GM23338 (cell line): ENCODE data around the gene PRPS2. TPM values are rescaled to one million over a fixed set of nuclear protein-coding genes. Genes with fewer than 3 reads are reported as not detected.

Experiments used
- ATAC-seq: fragments of 200-7000 bp; cut with Tn5 transposase; 3 replicates; pipeline ENCODE4 v1.9.1; 2020
- DNase-seq: peaks from one replicate; pipeline ENCODE4 v3.0.0-alpha.2; 2015; ENCODE audit warnings: low spot score
- H2AFZ ChIP-seq: fragments of 200-600 bp; sonication (generic); 2 replicates; pipeline ENCODE4 v1.8.0; 2016; ENCODE audit warnings: antibody characterized with exemption, mild to moderate bottlenecking, moderate library complexity
- H3F3A ChIP-seq: fragments of 200-600 bp; sonication (generic); replicated peaks from 2 replicates; pipeline ENCODE4 v1.8.0; 2017; ENCODE audit warnings: antibody characterized with exemption, mixed run types, low read depth
- H3K27ac ChIP-seq: fragments of 200-600 bp; sonication (generic); 2 replicates; pipeline ENCODE4 v1.6.1; 2016; ENCODE audit warnings: low read depth
- H3K27me3 ChIP-seq: fragments of 200-600 bp; sonication (generic); 2 replicates; pipeline ENCODE4 v1.8.0; 2016; ENCODE audit warnings: mild to moderate bottlenecking, mixed run types, moderate library complexity; ENCODE audit not compliant: insufficient read depth
- H3K36me3 ChIP-seq: fragments of 200-600 bp; sonication (generic); 2 replicates; pipeline ENCODE4 v1.8.0; 2016; ENCODE audit warnings: mild to moderate bottlenecking; ENCODE audit not compliant: insufficient read depth
- H3K4me1 ChIP-seq: fragments of 200-600 bp; sonication (generic); 2 replicates; pipeline ENCODE4 v1.8.0; 2016; ENCODE audit warnings: mild to moderate bottlenecking, moderate library complexity; ENCODE audit not compliant: insufficient read depth
- H3K4me2 ChIP-seq: fragments of 200-600 bp; sonication (generic); 2 replicates; pipeline ENCODE4 v1.7.1; 2017; ENCODE audit warnings: mixed run types
- H3K4me3 ChIP-seq: fragments of 200-600 bp; sonication (generic); 2 replicates; pipeline ENCODE4 v1.6.1; 2016; ENCODE audit warnings: mixed run types
- H3K79me2 ChIP-seq: fragments of 200-600 bp; sonication (generic); replicated peaks from 2 replicates; pipeline ENCODE4 v1.8.0; 2017; ENCODE audit warnings: mild to moderate bottlenecking; ENCODE audit not compliant: insufficient read depth
- H3K9me2 ChIP-seq: fragments of 200-600 bp; sonication (generic); 2 replicates; pipeline ENCODE4 v1.8.0; 2017; ENCODE audit not compliant: insufficient read depth
- H4K20me1 ChIP-seq: fragments of 200-600 bp; sonication (generic); replicated peaks from 2 replicates; pipeline ENCODE4 v1.8.0; 2017; ENCODE audit warnings: mild to moderate bottlenecking; ENCODE audit not compliant: insufficient read depth
- H3K27ac Mint-ChIP-seq: 2 replicates; pipeline ENCODE4 v1.8.0; 2020; ENCODE audit warnings: inconsistent platforms, mild to moderate bottlenecking, moderate library complexity, mixed read lengths
- H3K27me3 Mint-ChIP-seq: 3 replicates; pipeline ENCODE4 v1.8.0; 2022; ENCODE audit warnings: low read depth, mild to moderate bottlenecking, moderate library complexity, mixed read lengths, inconsistent platforms; ENCODE audit not compliant: insufficient read depth, poor library complexity
- H3K36me3 Mint-ChIP-seq: 3 replicates; pipeline ENCODE4 v1.8.0; 2021; ENCODE audit warnings: low read depth, mild to moderate bottlenecking, inconsistent platforms, moderate library complexity, mixed read lengths
- H3K4me1 Mint-ChIP-seq: 3 replicates; pipeline ENCODE4 v1.8.0; 2020; ENCODE audit warnings: mild to moderate bottlenecking, inconsistent platforms, mixed read lengths
- H3K4me3 Mint-ChIP-seq: 3 replicates; pipeline ENCODE4 v1.8.0; 2021; ENCODE audit warnings: moderate library complexity, mild to moderate bottlenecking, inconsistent platforms, mixed read lengths
- H3K9me3 Mint-ChIP-seq: 3 replicates; pipeline ENCODE4 v1.8.0; 2020; ENCODE audit warnings: moderate library complexity, mild to moderate bottlenecking, inconsistent platforms, mixed read lengths
- CREB1 ChIP-seq: fragments of 250-450 bp; sonication (Bioruptor Pico); IDR thresholded peaks from 2 replicates; pipeline ENCODE4 v1.5.0; 2020; ENCODE audit warnings: low read depth, mild to moderate bottlenecking, moderate library complexity
- ETS1 ChIP-seq: IDR thresholded peaks from 2 replicates; pipeline ENCODE4 v1.6.1; 2016; ENCODE audit warnings: antibody characterized with exemption
- EZH2 ChIP-seq: fragments of 200-600 bp; sonication (generic); IDR thresholded peaks from one replicate; pipeline ENCODE4 v1.8.0; 2017; ENCODE audit warnings: antibody characterized with exemption, mild to moderate bottlenecking, low read depth; ENCODE audit not compliant: unreplicated experiment
- JUNB ChIP-seq: IDR thresholded peaks from one replicate; pipeline ENCODE4 v1.6.1; 2016; ENCODE audit warnings: antibody characterized with exemption; ENCODE audit not compliant: unreplicated experiment
- NANOG ChIP-seq: IDR thresholded peaks from 2 replicates; pipeline ENCODE4 v1.6.1; 2016; ENCODE audit warnings: antibody characterized with exemption, borderline replicate concordance
- POLR2AphosphoS5 ChIP-seq: IDR thresholded peaks from 2 replicates; pipeline ENCODE4 v1.6.1; 2016; ENCODE audit warnings: antibody characterized with exemption, low read depth
- REST ChIP-seq: IDR thresholded peaks from one replicate; pipeline ENCODE4 v1.6.1; 2018; ENCODE audit warnings: antibody characterized with exemption; ENCODE audit not compliant: unreplicated experiment
- STAT1 ChIP-seq: IDR thresholded peaks from one replicate; pipeline ENCODE4 v1.6.1; 2016; ENCODE audit warnings: antibody characterized with exemption; ENCODE audit not compliant: unreplicated experiment
- ZNF114 ChIP-seq: fragments of 250-450 bp; sonication (Bioruptor Pico); IDR thresholded peaks from 2 replicates; pipeline ENCODE4 v1.5.0; 2020; ENCODE audit warnings: mild to moderate bottlenecking, moderate library complexity
- ZNF331 ChIP-seq: fragments of 250-450 bp; sonication (Bioruptor Pico); IDR thresholded peaks from 2 replicates; pipeline ENCODE4 v1.5.0; 2020; ENCODE audit warnings: low read depth, mild to moderate bottlenecking, moderate library complexity
- ZNF462 ChIP-seq: fragments of 250-450 bp; sonication (Bioruptor Pico); IDR thresholded peaks from 2 replicates; pipeline ENCODE4 v1.5.0; 2020; ENCODE audit warnings: mild to moderate bottlenecking, moderate library complexity
- polyA plus RNA-seq: library from polyadenylated mRNA; unstranded; fragments of >200 nt; fragmentation: Nextera tagmentation; extraction: Ambion mirVana; gene quantifications from 2 replicates; pipeline ENCODE4 v1.2.1, GENCODE V29; 2016
- total RNA-seq: library from RNA; depleted of rRNA; stranded (reverse); fragments of >200 nt; shearing (Covaris generic); gene quantifications from 2 replicates; pipeline ENCODE4 v1.2.3, GENCODE V29; 2014

The PRPS2 gene
- total and polyA plus RNA-seq, 2 experiments from 2014 or later: 46.4 to 49.3 TPM

GRCh38 chrX:12779534-12779933 is 11.7 kb upstream of the PRPS2 start (continued):
- TF ChIP-seq REST (no peak), JUNB (no peak), STAT1 (no peak), NANOG (no peak)

- Histone ChIP-seq H3K4me2 (no peak overlapping the region), H3K36me3 (no peaks in the 10 kb centered on the region), H4K20me1 (no peaks in the 10 kb centered on the region), H3K9me2 (no peaks in the 10 kb centered on the region), H3K27ac (no peak overlapping the region), H3K27me3 (peaks cover 13% of the 10 kb centered on the region), H3K79me2 (peaks cover 16% of the 10 kb centered on the region), H3K4me3 (no peak overlapping the region), H2AFZ (no peak overlapping the region), H3F3A (no peaks in the 10 kb centered on the region), H3K4me1 (peaks cover 7% of the 10 kb centered on the region; the same call in 1 of the 2 replicates)
- DNase-seq (no peak), ATAC-seq (no peak)
- H3K4me3 Mint-ChIP-seq: no peak overlapping the region
- peaks cover 9% of the 10 kb centered on the region for H3K36me3 Mint-ChIP-seq
- H3K27me3 Mint-ChIP-seq: peaks cover 9% of the 10 kb centered on the region
- no peak overlapping the region for H3K27ac Mint-ChIP-seq
- H3K4me1 Mint-ChIP-seq: peaks cover 8% of the 10 kb centered on the region
- H3K9me3 Mint-ChIP-seq: no peaks in the 10 kb centered on the region
- TF ChIP-seq NANOG (no peak), ZNF114 (CRISPR knock-in tag) (no peak), ZNF462 (CRISPR knock-in tag) (no peak), ZNF331 (no peak), ETS1 (no peak), EZH2 (no peak), CREB1 (CRISPR knock-in tag) (no peak), STAT1 (no peak), REST (no peak), POLR2AphosphoS5 (no peak), JUNB (no peak)
Measured at GRCh38 chrX:12788645-12789044, 2.6 kb upstream of the PRPS2 start.
